Activated B cell treated with CpG ODN at 0.5 μM for 24 hours (primary cell): ENCODE results near the gene ZNF165. TPM values are rescaled to one million over a fixed set of nuclear protein-coding genes. Genes with fewer than 3 reads are reported as not detected.

Source experiments
- ATAC-seq: fragments of 200-7000 bp; cut with Tn5 transposase; one replicate; pipeline ENCODE4 v1.10.0; 2021; ENCODE audit warnings: low read depth, mild to moderate bottlenecking, moderate library complexity
- CTCF ChIA-PET: fragments of 350-600 bp; sonication (Branson Sonifier 250); formaldehyde crosslinking; loops from one replicate; lab custom pipeline; 2021; ENCODE audit warnings: antibody characterized with exemption; lab: Charles Lee
- POLR2A ChIA-PET: fragments of 350-600 bp; sonication (Branson Sonifier 250); formaldehyde crosslinking; loops from one replicate; lab custom pipeline; 2021; ENCODE audit warnings: antibody characterized with exemption; lab: Charles Lee
- DNase-seq: peaks from one replicate; pipeline ENCODE4 v3.0.0; 2022
- H3K27ac Mint-ChIP-seq: one replicate; pipeline ENCODE4 v1.8.0; 2020; ENCODE audit warnings: mixed read lengths
- H3K27me3 Mint-ChIP-seq: one replicate; pipeline ENCODE4 v1.8.0; 2021; ENCODE audit warnings: mixed read lengths
- H3K36me3 Mint-ChIP-seq: one replicate; pipeline ENCODE4 v1.8.0; 2021; ENCODE audit warnings: low read depth, mixed read lengths
- H3K4me1 Mint-ChIP-seq: one replicate; pipeline ENCODE4 v1.8.0; 2021; ENCODE audit warnings: mixed read lengths
- H3K4me3 Mint-ChIP-seq: one replicate; pipeline ENCODE4 v1.8.0; 2020; ENCODE audit warnings: mild to moderate bottlenecking, mixed read lengths
- H3K9me3 Mint-ChIP-seq: one replicate; pipeline ENCODE4 v1.8.0; 2020; ENCODE audit warnings: mixed read lengths
- intact Hi-C: fragments of 100-400 bp; cut with micrococcal nuclease; formaldehyde crosslinking; loops from one replicate; pipeline ENCODE4 v1.15.1; 2024
- total RNA-seq: library from RNA; stranded (reverse); gene quantifications from 2 replicates; pipeline ENCODE4 v1.2.3, GENCODE V29; 2022
- TF ChIP-seq, protein P1 (sequence below): fragments of 200-600 bp; IDR thresholded peaks from one replicate; pipeline ENCODE4 v1.8.0; 2022; ENCODE audit warnings: antibody characterized with exemption, mild to moderate bottlenecking

Gene ZNF165
- total RNA-seq, 1 donor from 2014 or later = 6.3 TPM

GRCh38 chr6:28125401-28125800 lies 45.0 kb downstream of the ZNF165 start:
- POLR2A ChIA-PET = interaction anchor here (0.5 to 7.0 kb wide), 4 partner anchors 9 to 127 kb away, joined by 3 to 170 read pairs (median 12); partner anchors contain the start of genes ZKSCAN4 and ZKSCAN8
- intact Hi-C loops = no loop called here
- ATAC-seq (no peak), DNase-seq (no peak)
- Mint-ChIP-seq H3K27me3 (no peaks in the 10 kb centered on the region), H3K4me1 (peaks cover 27% of the 10 kb centered on the region), H3K27ac (peak overlapping the region; percentile 95), H3K4me3 (peak overlapping the region; percentile 97), H3K9me3 (no peaks in the 10 kb centered on the region), H3K36me3 (peaks cover 59% of the 10 kb centered on the region)
- CTCF ChIA-PET = interaction anchor here (1.0 to 1.1 kb wide), 2 partner anchors 224 to 231 kb away, joined by 3 to 4 read pairs; partner anchors contain the start of gene ZKSCAN3
- TF ChIP-seq, protein P1, sequence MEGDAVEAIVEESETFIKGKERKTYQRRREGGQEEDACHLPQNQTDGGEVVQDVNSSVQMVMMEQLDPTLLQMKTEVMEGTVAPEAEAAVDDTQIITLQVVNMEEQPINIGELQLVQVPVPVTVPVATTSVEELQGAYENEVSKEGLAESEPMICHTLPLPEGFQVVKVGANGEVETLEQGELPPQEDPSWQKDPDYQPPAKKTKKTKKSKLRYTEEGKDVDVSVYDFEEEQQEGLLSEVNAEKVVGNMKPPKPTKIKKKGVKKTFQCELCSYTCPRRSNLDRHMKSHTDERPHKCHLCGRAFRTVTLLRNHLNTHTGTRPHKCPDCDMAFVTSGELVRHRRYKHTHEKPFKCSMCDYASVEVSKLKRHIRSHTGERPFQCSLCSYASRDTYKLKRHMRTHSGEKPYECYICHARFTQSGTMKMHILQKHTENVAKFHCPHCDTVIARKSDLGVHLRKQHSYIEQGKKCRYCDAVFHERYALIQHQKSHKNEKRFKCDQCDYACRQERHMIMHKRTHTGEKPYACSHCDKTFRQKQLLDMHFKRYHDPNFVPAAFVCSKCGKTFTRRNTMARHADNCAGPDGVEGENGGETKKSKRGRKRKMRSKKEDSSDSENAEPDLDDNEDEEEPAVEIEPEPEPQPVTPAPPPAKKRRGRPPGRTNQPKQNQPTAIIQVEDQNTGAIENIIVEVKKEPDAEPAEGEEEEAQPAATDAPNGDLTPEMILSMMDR = no peak

GRCh38 chr6:28134015-28134414 lies 53.6 kb downstream of the ZNF165 start:
- no peaks in the 10 kb centered on the region for H3K27me3 Mint-ChIP-seq
- H3K4me1 Mint-ChIP-seq = peaks cover 52% of the 10 kb centered on the region
- no peak for DNase-seq
- peak overlapping the region; percentile 38 for H3K4me3 Mint-ChIP-seq
- H3K9me3 Mint-ChIP-seq = no peaks in the 10 kb centered on the region
- no peak for ATAC-seq
- ChIA-PET CTCF (interaction anchor here (3.2 kb wide), 1 partner anchor 222 kb away, joined by 16 read pairs; no protein-coding TSS in a partner anchor), POLR2A (interaction anchor here (0.7 kb wide), 1 partner anchor 9 kb away, joined by 3 read pairs; no protein-coding TSS in a partner anchor)
- intact Hi-C loops = loop anchor here (1.0 to 10.0 kb wide), 3 partner anchors 222 to 1939 kb away; a partner anchor contains a TSS
- TF ChIP-seq, protein P1 = no peak
- H3K36me3 Mint-ChIP-seq = peaks cover 58% of the 10 kb centered on the region
- peak overlapping the region; percentile 74 for H3K27ac Mint-ChIP-seq

- H3K36me3 Mint-ChIP-seq = peaks cover 51% of the 10 kb centered on the region
- CTCF ChIA-PET = interaction anchor here (3.2 kb wide), 1 partner anchor 221 kb away, joined by 16 read pairs; no protein-coding TSS in a partner anchor
- no peaks in the 10 kb centered on the region for H3K9me3 Mint-ChIP-seq
- no peak overlapping the region for H3K27ac Mint-ChIP-seq
- peaks cover 58% of the 10 kb centered on the region for H3K4me1 Mint-ChIP-seq
- DNase-seq (no peak), ATAC-seq (no peak)
- TF ChIP-seq, protein P1 = no peak
- intact Hi-C loops = loop anchor here (1.0 to 10.0 kb wide), 5 partner anchors 222 to 1940 kb away; a partner anchor contains a TSS
- H3K4me3 Mint-ChIP-seq = no peak overlapping the region
- no peaks in the 10 kb centered on the region for H3K27me3 Mint-ChIP-seq
- POLR2A ChIA-PET = interaction anchor here (0.7 kb wide), 1 partner anchor 10 kb away, joined by 3 read pairs; no protein-coding TSS in a partner anchor
Measured at GRCh38 chr6:28134716-28135115, 54.3 kb downstream of the ZNF165 start.

GRCh38 chr6:28135393-28135792 lies 55.0 kb downstream of the ZNF165 start:
- POLR2A ChIA-PET = interaction anchor here (1.2 to 8.6 kb wide), 6 partner anchors 10 to 221 kb away, joined by 4 to 170 read pairs (median 19); partner anchors contain the start of genes ZNF165, ZSCAN16 and ZSCAN26
- H3K4me1 Mint-ChIP-seq = peaks cover 65% of the 10 kb centered on the region
- H3K9me3 Mint-ChIP-seq = no peaks in the 10 kb centered on the region
- DNase-seq = no peak
- TF ChIP-seq, protein P1 = no peak
- H3K4me3 Mint-ChIP-seq = peak overlapping the region; percentile 98
- intact Hi-C loops = loop anchor here (2.0 to 10.0 kb wide), 4 partner anchors 298 to 1941 kb away; a partner anchor contains a TSS
- peaks cover 45% of the 10 kb centered on the region for H3K36me3 Mint-ChIP-seq
- H3K27me3 Mint-ChIP-seq = no peaks in the 10 kb centered on the region
- peak overlapping the region; percentile 100 for H3K27ac Mint-ChIP-seq
- no peak for ATAC-seq
- CTCF ChIA-PET = interaction anchor here (0.7 kb wide), 1 partner anchor 221 kb away, joined by 3 read pairs; no protein-coding TSS in a partner anchor
